CD14-positive monocyte (primary cell): ENCODE measurements around the gene ITK. TPM values are rescaled to one million over a fixed set of nuclear protein-coding genes. Genes with fewer than 3 reads are reported as not detected.

Experiments used
- DNase-seq, 3 donors: peaks; one replicate each; pipeline ENCODE4 v3.0.0-alpha.2; 2011 to 2022
- H2AFZ ChIP-seq: 2 replicates; pipeline ENCODE4 v1.6.0; 2012; ENCODE audit warnings: mild to moderate bottlenecking, low read depth, low read length, inconsistent platforms; ENCODE audit not compliant: insufficient read depth, poor library complexity, severe bottlenecking
- H3K27ac ChIP-seq, 2 donors: 1 replicate in 1 of 2; 2 replicates in 1 of 2; pipeline ENCODE4 v1.5.1; 2012 to 2013; ENCODE audit warnings: low read length in 2 of 2, control low read depth in 1 of 2, inconsistent platforms in 1 of 2, low read depth in 1 of 2, mild to moderate bottlenecking in 1 of 2
- H3K27me3 ChIP-seq, 2 donors: one replicate each; pipeline versions ENCODE4 v1.6.0 to v1.6.1; 2011 to 2013; ENCODE audit warnings: low read length in 2 of 2; ENCODE audit not compliant: control insufficient read depth in 2 of 2, insufficient read depth in 2 of 2
- H3K36me3 ChIP-seq, 2 donors: replicated peaks in 1 of 2; 1 replicate in 1 of 2; 2 replicates in 1 of 2; pipeline versions ENCODE4 v1.5.1 to v1.6.1; 2012 to 2013; ENCODE audit warnings: low read length in 2 of 2, control low read depth in 1 of 2, inconsistent platforms in 1 of 2, mild to moderate bottlenecking in 1 of 2; ENCODE audit not compliant: insufficient read depth in 2 of 2, control insufficient read depth in 1 of 2
- H3K4me1 ChIP-seq, 2 donors: 1 replicate in 1 of 2; 2 replicates in 1 of 2; pipeline versions ENCODE4 v1.5.1 to v1.6.1; 2012 to 2013; ENCODE audit warnings: low read length in 2 of 2, control low read depth in 1 of 2, inconsistent platforms in 1 of 2, mild to moderate bottlenecking in 1 of 2, moderate library complexity in 1 of 2; ENCODE audit not compliant: insufficient read depth in 2 of 2, control insufficient read depth in 1 of 2
- H3K4me2 ChIP-seq: replicated peaks from 2 replicates; pipeline ENCODE3; 2012; ENCODE audit warnings: low read length, moderate library complexity, mild to moderate bottlenecking; ENCODE audit not compliant: poor library complexity, severe bottlenecking; ENCODE audit errors: extremely low read depth
- H3K4me3 ChIP-seq, 3 experiments: fragments of 200-600 bp in 1 of 3; sonication (generic) in 1 of 3; replicated peaks in 1 of 3; 1 replicate in 2 of 3; 2 replicates in 1 of 3; pipeline ENCODE4 v1.5.1; 2011 to 2013; ENCODE audit warnings: low read length in 3 of 3, mild to moderate bottlenecking in 3 of 3, control low read depth in 2 of 3, low read depth in 2 of 3, inconsistent platforms in 1 of 3, moderate library complexity in 1 of 3
- H3K79me2 ChIP-seq: 2 replicates; pipeline ENCODE4 v1.6.0; 2012; ENCODE audit warnings: mild to moderate bottlenecking, control low read depth, inconsistent platforms, low read length, moderate library complexity; ENCODE audit not compliant: insufficient read depth
- H3K9ac ChIP-seq: 2 replicates; pipeline ENCODE4 v1.6.0; 2017; ENCODE audit warnings: low read length, mild to moderate bottlenecking; ENCODE audit not compliant: insufficient read depth, poor library complexity, severe bottlenecking
- H3K9me3 ChIP-seq, 2 donors: replicated peaks in 1 of 2; 1 replicate in 1 of 2; 2 replicates in 1 of 2; pipeline versions ENCODE4 v1.5.1 to v1.6.1; 2012 to 2013; ENCODE audit warnings: low read length in 2 of 2, control low read depth in 1 of 2; ENCODE audit not compliant: control insufficient read depth in 1 of 2, insufficient read depth in 1 of 2
- H4K20me1 ChIP-seq: 2 replicates; pipeline ENCODE4 v1.6.0; 2012; ENCODE audit warnings: mild to moderate bottlenecking, low read length, control low read depth, moderate library complexity; ENCODE audit not compliant: insufficient read depth
- H3K27ac Mint-ChIP-seq, 7 donors: one replicate each; pipeline ENCODE4 v1.8.0; 2020; ENCODE audit warnings: mild to moderate bottlenecking in 7 of 7, mixed read lengths in 7 of 7, moderate library complexity in 6 of 7, inconsistent platforms in 2 of 7
- H3K27me3 Mint-ChIP-seq, 3 donors: one replicate each; pipeline ENCODE4 v1.8.0; 2021 to 2022; ENCODE audit warnings: low read depth in 3 of 3, mild to moderate bottlenecking in 3 of 3, mixed read lengths in 3 of 3, moderate library complexity in 3 of 3, inconsistent platforms in 1 of 3
- H3K36me3 Mint-ChIP-seq, 2 donors: one replicate each; pipeline ENCODE4 v1.8.0; 2020; ENCODE audit warnings: mixed read lengths in 2 of 2, inconsistent platforms in 1 of 2, mild to moderate bottlenecking in 1 of 2
- H3K4me1 Mint-ChIP-seq: one replicate; pipeline ENCODE4 v1.8.0; 2020; ENCODE audit warnings: mild to moderate bottlenecking, mixed read lengths
- H3K4me3 Mint-ChIP-seq, 2 donors: one replicate each; pipeline ENCODE4 v1.8.0; 2020; ENCODE audit warnings: mild to moderate bottlenecking in 2 of 2, mixed read lengths in 2 of 2, moderate library complexity in 1 of 2
- H3K9me3 Mint-ChIP-seq, 7 donors: one replicate each; pipeline ENCODE4 v1.8.0; 2020 to 2022; ENCODE audit warnings: mixed read lengths in 7 of 7, mild to moderate bottlenecking in 6 of 7, moderate library complexity in 6 of 7, inconsistent platforms in 2 of 7
- CTCF ChIP-seq: fragments of 200-600 bp; IDR thresholded peaks from one replicate; pipeline ENCODE4 v1.8.0; 2022; ENCODE audit warnings: antibody characterized with exemption, mild to moderate bottlenecking
- WGBS: methylation state at CpG from one replicate; pipeline ENCODE4 v1.1.5; 2013; ENCODE audit warnings: missing lambda C conversion rate; ENCODE audit not compliant: insufficient coverage; 5-methylcytosine and 5-hydroxymethylcytosine counted together
- intact Hi-C, 2 donors: fragments of 100-400 bp; cut with micrococcal nuclease; formaldehyde crosslinking; loops; one replicate each; pipeline versions ENCODE4 v1.15.0 to v1.15.1; 2023
- polyA plus RNA-seq, 3 donors: library from polyadenylated mRNA; depleted of rRNA in 1 of 3; unstranded in 2 of 3; stranded (reverse) in 1 of 3; fragments of 300-500 nt in 2 of 3; fragments of >200 nt in 1 of 3; fragmentation: Illumina TruSeq in 2 of 3; gene quantifications; 1 replicate in 2 of 3; 2 replicates in 1 of 3; pipeline ENCODE4 v1.2.3, GENCODE V29; 2012 to 2021

ITK gene
- polyA plus RNA-seq, 3 donors = 0.03 to 0.60 (median 0.39) TPM

GRCh38 chr5:157188270-157188669 lies 7.6 kb downstream of the ITK start:
- no peak overlapping the region for H3K9ac ChIP-seq
- H3K4me3 ChIP-seq = no peak overlapping the region
- H3K4me3 Mint-ChIP-seq = no peak overlapping the region
- no peaks in the 10 kb centered on the region for H3K4me1 Mint-ChIP-seq
- no peaks in the 10 kb centered on the region for H3K27me3 ChIP-seq
- no peaks in the 10 kb centered on the region for H4K20me1 ChIP-seq
- no peaks in the 10 kb centered on the region for H3K36me3 ChIP-seq
- H2AFZ ChIP-seq = no peak overlapping the region
- no peak overlapping the region for H3K27ac Mint-ChIP-seq
- no peaks in the 10 kb centered on the region for H3K36me3 Mint-ChIP-seq
- H3K79me2 ChIP-seq = no peaks in the 10 kb centered on the region
- no peaks in the 10 kb centered on the region for H3K4me1 ChIP-seq
- H3K9me3 ChIP-seq = no peaks in the 10 kb centered on the region
- no peak overlapping the region for H3K27ac ChIP-seq
- H3K9me3 Mint-ChIP-seq = peaks cover 0 to 3% (median 0%) of the 10 kb centered on the region in 7 donors
- TF ChIP-seq CTCF = no peak
- no peak for DNase-seq
- no peak overlapping the region for H3K4me2 ChIP-seq
- peaks cover 2 to 11% (median 9%) of the 10 kb centered on the region in 3 donors for H3K27me3 Mint-ChIP-seq
- intact Hi-C loops = no loop called here

GRCh38 chr5:157189223-157189622 lies 8.6 kb downstream of the ITK start:
- H3K4me1 ChIP-seq = no peaks in the 10 kb centered on the region
- intact Hi-C loops = no loop called here
- Mint-ChIP-seq H3K27me3 (peaks cover 0 to 9% (median 7%) of the 10 kb centered on the region in 3 donors), H3K4me1 (no peaks in the 10 kb centered on the region), H3K36me3 (no peaks in the 10 kb centered on the region), H3K9me3 (peaks cover 0 to 3% (median 0%) of the 10 kb centered on the region in 7 donors), H3K4me3 (no peak overlapping the region), H3K27ac (no peak overlapping the region)
- no peaks in the 10 kb centered on the region for H3K79me2 ChIP-seq
- H3K9me3 ChIP-seq = no peaks in the 10 kb centered on the region
- no peak for DNase-seq
- no peaks in the 10 kb centered on the region for H4K20me1 ChIP-seq
- H3K36me3 ChIP-seq = no peaks in the 10 kb centered on the region
- no peaks in the 10 kb centered on the region for H3K27me3 ChIP-seq
- no peak overlapping the region for H3K4me2 ChIP-seq
- H3K9ac ChIP-seq = no peak overlapping the region
- no peak overlapping the region for H3K4me3 ChIP-seq
- TF ChIP-seq CTCF = no peak
- 92% methylated on average over 1 of the region's 7 CpGs for WGBS
- H3K27ac ChIP-seq = no peak overlapping the region
- H2AFZ ChIP-seq = no peak overlapping the region
